HepG2 (cell line): ENCODE data around the gene ATIC. TPM values are rescaled to one million over a fixed set of nuclear protein-coding genes. Genes with fewer than 3 reads are reported as not detected.

Experiments used
- CBFB ChIP-seq: sonication (generic); formaldehyde crosslinking; IDR thresholded peaks from 2 replicates; pipeline ENCODE4 v1.4.0; 2020; ENCODE audit warnings: missing genetic modification reagents
- DMAP1 ChIP-seq: IDR thresholded peaks from 2 replicates; pipeline ENCODE4 v1.6.1; 2016
- FOSL2 ChIP-seq: sonication (generic); formaldehyde crosslinking; IDR thresholded peaks from 2 replicates; pipeline ENCODE4 v1.4.0; 2020; ENCODE audit warnings: missing genetic modification reagents
- GATAD2A ChIP-seq: IDR thresholded peaks from 2 replicates; pipeline ENCODE4 v1.6.1; 2016
- GTF2F1 ChIP-seq: fragments of 150-350 bp; IDR thresholded peaks from 2 replicates; pipeline ENCODE4 v1.6.1; 2014; ENCODE audit warnings: low read length
- GTF3A ChIP-seq: sonication (generic); formaldehyde crosslinking; conservative IDR thresholded peaks from 2 replicates; pipeline ENCODE4 v1.4.0; 2020; ENCODE audit warnings: mild to moderate bottlenecking, missing genetic modification reagents
- ISL2 ChIP-seq: sonication (generic); formaldehyde crosslinking; IDR thresholded peaks from 2 replicates; pipeline ENCODE4 v1.5.0; 2020; ENCODE audit warnings: missing genetic modification reagents
- PCBP1 ChIP-seq: fragments of 200-400 bp; formaldehyde crosslinking; IDR thresholded peaks from 2 replicates; pipeline ENCODE4 v1.6.1; 2017; ENCODE audit warnings: mild to moderate bottlenecking, low read depth, low read length, borderline replicate concordance
- PHB2 ChIP-seq: fragments of 450-650 bp; IDR thresholded peaks from 2 replicates; pipeline ENCODE4 v1.6.1; 2018; ENCODE audit not compliant: partially characterized antibody
- REL ChIP-seq: sonication (generic); formaldehyde crosslinking; conservative IDR thresholded peaks from 2 replicates; pipeline ENCODE4 v1.8.0; 2022; ENCODE audit warnings: mild to moderate bottlenecking, missing genetic modification reagents, moderate library complexity
- SOX6 ChIP-seq, 2 experiments: fragments of 450-650 bp in 1 of 2; sonication (generic) in 1 of 2; formaldehyde crosslinking in 1 of 2; IDR thresholded peaks; 2 replicates each; pipeline versions ENCODE4 v1.4.0 to v1.6.1; 2017 to 2020; ENCODE audit warnings: antibody characterized with exemption in 1 of 2, mild to moderate bottlenecking in 1 of 2, missing genetic modification reagents in 1 of 2
- ZFP62 ChIP-seq: sonication (generic); formaldehyde crosslinking; IDR thresholded peaks from 2 replicates; pipeline ENCODE4 v1.4.0; 2020; ENCODE audit warnings: missing genetic modification reagents
- ZNF672 ChIP-seq: sonication (generic); formaldehyde crosslinking; IDR thresholded peaks from 2 replicates; pipeline ENCODE4 v1.8.1; 2022; ENCODE audit warnings: missing genetic modification reagents
- ZNF782 ChIP-seq: sonication (generic); formaldehyde crosslinking; IDR thresholded peaks from 2 replicates; pipeline ENCODE4 v1.4.0; 2020; ENCODE audit warnings: missing genetic modification reagents, mild to moderate bottlenecking, borderline replicate concordance
- ZNF83 ChIP-seq: sonication (generic); formaldehyde crosslinking; IDR thresholded peaks from 2 replicates; pipeline ENCODE4 v1.4.0; 2020; ENCODE audit warnings: missing genetic modification reagents, mild to moderate bottlenecking, borderline replicate concordance
- ZNF850 ChIP-seq: sonication (generic); formaldehyde crosslinking; conservative IDR thresholded peaks from 2 replicates; pipeline ENCODE4 v1.9.0; 2021; ENCODE audit warnings: mild to moderate bottlenecking, missing genetic modification reagents
- polyA plus RNA-seq, 8 experiments: library from polyadenylated mRNA; depleted of rRNA in 3 of 8; stranded (reverse) in 7 of 8; unstranded in 1 of 8; fragments of >200 nt; fragmentation: Illumina TruSeq in 4 of 8; extraction: Trizol in 4 of 8; gene quantifications; 2 replicates each; pipeline versions ENCODE4 v1.2.1 to v1.2.3, GENCODE V29; 2011 to 2016; ENCODE audit warnings: low read depth in 4 of 8, missing spikeins in 1 of 8, mixed read lengths in 1 of 8; ENCODE audit not compliant: insufficient read depth in 1 of 8
- total RNA-seq, 5 experiments: library from RNA; depleted of rRNA; stranded (reverse); fragments of >200 nt; fragmentation: Illumina TruSeq; extraction: Trizol; gene quantifications; 2 replicates each; pipeline ENCODE4 v1.2.3, GENCODE V29; 2016; ENCODE audit warnings: low read depth in 1 of 5
- TF ChIP-seq, protein P1 (sequence below): sonication (generic); formaldehyde crosslinking; IDR thresholded peaks from 2 replicates; pipeline ENCODE4 v1.4.0; 2020; ENCODE audit warnings: missing genetic modification reagents
- TF ChIP-seq, protein P2 (sequence below): sonication (generic); formaldehyde crosslinking; IDR thresholded peaks from 2 replicates; pipeline ENCODE4 v1.5.0; 2020; ENCODE audit warnings: missing genetic modification reagents
- TF ChIP-seq, protein P3 (sequence below): fragments of 450-650 bp; IDR thresholded peaks from 2 replicates; pipeline ENCODE4 v1.6.1; 2016
- TF ChIP-seq, protein P4 (sequence below): sonication (generic); formaldehyde crosslinking; IDR thresholded peaks from 2 replicates; pipeline ENCODE4 v1.8.1; 2023; ENCODE audit warnings: mild to moderate bottlenecking, inconsistent platforms, moderate library complexity, missing genetic modification reagents, borderline replicate concordance
- TF ChIP-seq, protein P5 (sequence below): sonication (generic); formaldehyde crosslinking; IDR thresholded peaks from 2 replicates; pipeline ENCODE4 v1.8.1; 2023; ENCODE audit warnings: mild to moderate bottlenecking, missing genetic modification reagents, borderline replicate concordance

ATIC gene
- total and polyA plus RNA-seq, 2 of the 13 experiments (the other 11 are each of a cell fraction or from before 2014, with no cell fraction given) = 89.8 to 146 TPM

DNA sequence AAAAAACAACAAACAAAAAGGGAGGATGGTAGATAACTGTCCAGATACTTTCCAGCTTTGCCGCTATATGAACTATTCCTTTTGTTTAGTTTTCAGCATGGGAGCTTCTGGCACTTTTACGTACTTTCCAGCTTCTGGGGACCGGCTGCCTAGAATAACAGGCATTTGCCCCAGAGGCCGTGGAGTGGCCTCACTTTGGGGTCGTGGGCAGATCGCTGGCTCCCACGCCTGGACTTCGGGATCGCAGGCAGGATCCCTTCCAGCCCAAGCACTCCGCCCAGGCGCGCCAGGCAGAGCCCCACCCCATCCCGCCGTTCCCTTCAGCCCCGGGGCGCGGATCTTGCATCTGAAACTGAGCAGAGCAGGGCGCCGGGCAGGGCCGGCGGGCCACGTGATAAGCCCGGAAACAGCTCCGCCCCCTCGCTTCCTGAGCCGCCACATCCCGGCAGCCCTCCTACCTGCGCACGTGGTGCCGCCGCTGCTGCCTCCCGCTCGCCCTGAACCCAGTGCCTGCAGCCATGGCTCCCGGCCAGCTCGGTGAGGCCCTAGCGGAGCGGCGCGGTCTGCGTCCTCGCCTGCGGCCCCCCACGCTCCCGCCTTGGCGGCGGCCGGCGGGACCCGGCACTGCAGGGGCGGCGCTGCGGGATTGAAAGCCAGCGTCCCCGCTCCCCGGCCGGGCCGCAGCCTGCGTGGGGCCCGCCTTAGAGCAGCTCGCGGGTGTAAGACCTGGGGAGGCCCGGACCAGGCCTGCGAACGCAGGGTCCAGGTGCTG is at the start of gene ATIC (continued):
- TF ChIP-seq, protein P1, sequence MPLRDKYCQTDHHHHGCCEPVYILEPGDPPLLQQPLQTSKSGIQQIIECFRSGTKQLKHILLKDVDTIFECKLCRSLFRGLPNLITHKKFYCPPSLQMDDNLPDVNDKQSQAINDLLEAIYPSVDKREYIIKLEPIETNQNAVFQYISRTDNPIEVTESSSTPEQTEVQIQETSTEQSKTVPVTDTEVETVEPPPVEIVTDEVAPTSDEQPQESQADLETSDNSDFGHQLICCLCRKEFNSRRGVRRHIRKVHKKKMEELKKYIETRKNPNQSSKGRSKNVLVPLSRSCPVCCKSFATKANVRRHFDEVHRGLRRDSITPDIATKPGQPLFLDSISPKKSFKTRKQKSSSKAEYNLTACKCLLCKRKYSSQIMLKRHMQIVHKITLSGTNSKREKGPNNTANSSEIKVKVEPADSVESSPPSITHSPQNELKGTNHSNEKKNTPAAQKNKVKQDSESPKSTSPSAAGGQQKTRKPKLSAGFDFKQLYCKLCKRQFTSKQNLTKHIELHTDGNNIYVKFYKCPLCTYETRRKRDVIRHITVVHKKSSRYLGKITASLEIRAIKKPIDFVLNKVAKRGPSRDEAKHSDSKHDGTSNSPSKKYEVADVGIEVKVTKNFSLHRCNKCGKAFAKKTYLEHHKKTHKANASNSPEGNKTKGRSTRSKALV = peak; percentile 73; the same call in 1 of the 2 replicates
- TF ChIP-seq GTF2F1 (no peak), DMAP1 (CRISPR knock-in tag) (peak; percentile 99), PHB2 (no peak), CBFB (peak; percentile 55; the same call in 1 of the 2 replicates), ZNF672 (CRISPR knock-in tag) (0 out of 2 replicates have a peak, but pooled peaks have one; percentile 63), ISL2 (CRISPR knock-in tag) (peak; percentile 72), GTF3A (CRISPR knock-in tag) (peak; percentile 96), GATAD2A (CRISPR knock-in tag) (peak; percentile 60), REL (CRISPR knock-in tag) (peak; percentile 97), FOSL2 (CRISPR knock-in tag) (peak; percentile 30; the same call in 1 of the 2 replicates), SOX6 (IDR thresholded peaks at IDR 0.05) (no peak), SOX6 (CRISPR knock-in tag; IDR thresholded peaks at IDR 0.05) (peak; percentile 73), ZNF83 (CRISPR knock-in tag) (peak; percentile 91; the same call in 1 of the 2 replicates), PCBP1 (peak; percentile 74; the same call in 1 of the 2 replicates), ZFP62 (CRISPR knock-in tag) (no peak), ZNF850 (CRISPR knock-in tag) (peak; percentile 94), ZNF782 (CRISPR knock-in tag) (peak; percentile 99)
- TF ChIP-seq, protein P2, sequence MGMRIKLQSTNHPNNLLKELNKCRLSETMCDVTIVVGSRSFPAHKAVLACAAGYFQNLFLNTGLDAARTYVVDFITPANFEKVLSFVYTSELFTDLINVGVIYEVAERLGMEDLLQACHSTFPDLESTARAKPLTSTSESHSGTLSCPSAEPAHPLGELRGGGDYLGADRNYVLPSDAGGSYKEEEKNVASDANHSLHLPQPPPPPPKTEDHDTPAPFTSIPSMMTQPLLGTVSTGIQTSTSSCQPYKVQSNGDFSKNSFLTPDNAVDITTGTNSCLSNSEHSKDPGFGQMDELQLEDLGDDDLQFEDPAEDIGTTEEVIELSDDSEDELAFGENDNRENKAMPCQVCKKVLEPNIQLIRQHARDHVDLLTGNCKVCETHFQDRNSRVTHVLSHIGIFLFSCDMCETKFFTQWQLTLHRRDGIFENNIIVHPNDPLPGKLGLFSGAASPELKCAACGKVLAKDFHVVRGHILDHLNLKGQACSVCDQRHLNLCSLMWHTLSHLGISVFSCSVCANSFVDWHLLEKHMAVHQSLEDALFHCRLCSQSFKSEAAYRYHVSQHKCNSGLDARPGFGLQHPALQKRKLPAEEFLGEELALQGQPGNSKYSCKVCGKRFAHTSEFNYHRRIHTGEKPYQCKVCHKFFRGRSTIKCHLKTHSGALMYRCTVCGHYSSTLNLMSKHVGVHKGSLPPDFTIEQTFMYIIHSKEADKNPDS (CRISPR knock-in tag) = 0 out of 2 replicates have a peak, but pooled peaks have one; percentile 40
- TF ChIP-seq, protein P3, sequence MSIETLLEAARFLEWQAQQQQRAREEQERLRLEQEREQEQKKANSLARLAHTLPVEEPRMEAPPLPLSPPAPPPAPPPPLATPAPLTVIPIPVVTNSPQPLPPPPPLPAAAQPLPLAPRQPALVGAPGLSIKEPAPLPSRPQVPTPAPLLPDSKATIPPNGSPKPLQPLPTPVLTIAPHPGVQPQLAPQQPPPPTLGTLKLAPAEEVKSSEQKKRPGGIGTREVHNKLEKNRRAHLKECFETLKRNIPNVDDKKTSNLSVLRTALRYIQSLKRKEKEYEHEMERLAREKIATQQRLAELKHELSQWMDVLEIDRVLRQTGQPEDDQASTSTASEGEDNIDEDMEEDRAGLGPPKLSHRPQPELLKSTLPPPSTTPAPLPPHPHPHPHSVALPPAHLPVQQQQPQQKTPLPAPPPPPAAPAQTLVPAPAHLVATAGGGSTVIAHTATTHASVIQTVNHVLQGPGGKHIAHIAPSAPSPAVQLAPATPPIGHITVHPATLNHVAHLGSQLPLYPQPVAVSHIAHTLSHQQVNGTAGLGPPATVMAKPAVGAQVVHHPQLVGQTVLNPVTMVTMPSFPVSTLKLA = peak; percentile 96
- TF ChIP-seq, protein P4, sequence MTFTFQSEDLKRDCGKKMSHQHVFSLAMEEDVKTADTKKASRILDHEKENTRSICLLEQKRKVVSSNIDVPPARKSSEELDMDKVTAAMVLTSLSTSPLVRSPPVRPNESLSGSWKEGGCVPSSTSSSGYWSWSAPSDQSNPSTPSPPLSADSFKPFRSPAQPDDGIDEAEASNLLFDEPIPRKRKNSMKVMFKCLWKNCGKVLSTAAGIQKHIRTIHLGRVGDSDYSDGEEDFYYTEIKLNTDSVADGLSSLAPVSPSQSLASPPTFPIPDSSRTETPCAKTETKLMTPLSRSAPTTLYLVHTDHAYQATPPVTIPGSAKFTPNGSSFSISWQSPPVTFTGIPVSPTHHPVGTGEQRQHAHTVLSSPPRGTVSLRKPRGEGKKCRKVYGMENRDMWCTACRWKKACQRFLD (CRISPR knock-in tag) = peak; percentile 94; the same call in 1 of the 2 replicates
- TF ChIP-seq, protein P5, sequence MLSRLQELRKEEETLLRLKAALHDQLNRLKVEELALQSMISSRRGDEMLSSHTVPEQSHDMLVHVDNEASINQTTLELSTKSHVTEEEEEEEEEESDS (CRISPR knock-in tag) = peak; percentile 65; the same call in 1 of the 2 replicates
